GM18508 (cell line): ENCODE results near the gene SPTBN4.
"Not testable (repeated sequence)": the region's sequence is repeated elsewhere in the genome, so short reads cannot be mapped to it uniquely, and the experiment has no call there.

Experiments
- ATAC-seq: cut with Tn5 transposase; IDR thresholded peaks from one replicate; pipeline ENCODE4 v1.9.1; 2021; ENCODE audit warnings: moderate number of reproducible peaks; ENCODE audit not compliant: insufficient read depth, unreplicated experiment

Gene SPTBN4

DNA sequence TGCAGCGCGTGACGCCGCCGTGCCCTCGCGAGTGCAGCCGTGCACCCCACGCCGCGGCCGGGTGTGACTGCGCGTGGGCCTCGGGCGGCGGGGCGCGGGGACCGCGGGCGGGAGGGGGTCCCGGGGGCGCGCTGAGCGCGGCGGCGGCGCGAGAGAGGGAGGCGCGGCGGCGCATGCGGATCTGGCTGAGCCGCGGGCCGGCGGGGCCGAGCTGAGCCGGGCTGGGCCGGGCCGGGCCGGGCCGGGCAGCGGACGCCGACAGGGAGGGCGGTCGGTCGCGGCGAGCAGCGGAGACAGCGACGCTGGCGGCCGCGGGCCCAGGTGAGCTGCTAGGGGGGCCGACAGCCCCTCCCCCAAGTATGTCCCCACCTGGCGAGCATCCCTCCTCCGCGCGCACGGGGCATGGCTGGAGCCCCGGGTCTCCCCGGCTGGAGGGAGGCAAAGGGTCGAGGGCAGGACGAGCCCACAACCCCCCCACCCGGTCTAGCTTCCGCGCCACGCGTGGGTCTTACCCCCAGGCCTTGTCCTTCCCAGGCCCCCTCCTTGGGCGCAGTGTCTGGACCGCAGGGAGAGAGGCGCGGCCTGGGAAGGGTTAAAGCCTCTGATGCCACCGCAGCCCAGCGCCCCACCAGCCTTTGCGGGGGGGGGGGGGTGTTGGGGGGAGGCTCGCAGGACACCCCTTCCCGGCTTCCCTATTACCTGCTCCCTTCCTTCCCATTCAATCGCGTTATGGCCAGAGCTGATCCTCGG is at the start of gene SPTBN4:
TSS of gene SPTBN4 (plus strand) at position 17 of the 750 bp plus-strand sequence. CDS start 5,621 bp downstream, outside the sequence.
- ATAC-seq = no peak

DNA sequence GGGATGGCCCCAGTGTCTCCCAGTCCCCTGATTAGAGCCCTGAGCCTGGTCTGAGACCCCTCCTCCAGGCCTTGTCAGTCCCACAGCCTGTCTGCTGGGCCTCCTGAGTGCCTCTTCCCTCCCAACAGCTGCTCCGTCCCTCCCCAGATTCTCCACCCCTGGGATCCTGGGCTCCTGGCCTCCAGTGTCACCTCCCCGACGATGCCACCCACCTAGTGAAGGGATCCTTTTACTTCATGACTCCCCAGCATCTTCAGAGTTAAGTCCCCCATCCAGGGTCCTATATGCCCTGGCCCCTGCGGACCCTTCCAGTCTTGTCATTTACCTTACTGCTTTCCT is 49.2 kb upstream of the SPTBN4 start:
- no peak for ATAC-seq

DNA sequence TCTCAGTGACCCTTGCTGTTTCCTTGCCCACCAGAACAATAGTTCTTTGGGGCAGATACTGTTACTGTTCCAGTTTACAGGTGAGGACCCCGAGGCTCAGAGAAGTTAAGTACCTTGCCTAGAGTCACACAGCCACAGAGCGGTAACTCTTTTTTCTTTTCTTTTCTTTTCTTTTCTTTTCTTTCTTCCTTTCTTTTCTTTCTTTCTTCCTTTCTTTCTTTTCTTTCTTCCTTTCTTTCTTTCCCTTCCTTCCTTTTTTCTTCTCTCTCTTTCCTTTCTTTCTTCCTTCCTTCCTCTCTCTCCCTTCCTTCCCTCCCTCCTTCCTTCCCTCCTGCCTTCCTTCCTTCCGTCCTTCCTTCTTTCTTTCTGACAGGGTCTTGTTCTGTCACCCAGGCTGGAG is 48.8 kb upstream of the SPTBN4 start:
- no peak for ATAC-seq

DNA sequence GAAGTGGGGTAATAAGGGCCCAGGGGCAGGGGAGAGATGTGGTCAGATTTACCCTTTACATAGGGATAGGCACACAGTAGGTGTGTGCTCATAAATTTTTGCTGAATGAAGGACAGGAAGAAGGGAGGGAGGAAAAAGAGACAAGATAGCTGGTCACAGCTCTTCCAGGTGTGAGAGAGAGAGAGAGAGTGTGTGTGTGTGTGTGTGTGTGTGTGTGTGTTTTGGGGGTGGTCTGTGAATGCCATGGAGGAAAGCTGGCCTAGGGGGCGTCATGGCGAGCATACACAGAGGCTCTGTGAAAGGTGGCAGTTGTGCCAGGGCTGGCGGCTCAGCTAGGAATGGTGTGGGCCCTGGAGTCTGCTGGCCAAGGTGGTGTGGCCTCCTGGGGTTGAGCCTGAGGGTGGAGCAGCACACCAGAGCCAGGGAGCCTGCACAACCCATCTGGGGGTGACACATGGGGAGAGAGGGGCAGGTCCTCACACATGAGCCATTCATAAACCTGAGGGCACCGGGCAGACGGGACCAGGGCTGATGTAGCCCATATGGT is 47.7 kb upstream of the SPTBN4 start:
- ATAC-seq = no peak

DNA sequence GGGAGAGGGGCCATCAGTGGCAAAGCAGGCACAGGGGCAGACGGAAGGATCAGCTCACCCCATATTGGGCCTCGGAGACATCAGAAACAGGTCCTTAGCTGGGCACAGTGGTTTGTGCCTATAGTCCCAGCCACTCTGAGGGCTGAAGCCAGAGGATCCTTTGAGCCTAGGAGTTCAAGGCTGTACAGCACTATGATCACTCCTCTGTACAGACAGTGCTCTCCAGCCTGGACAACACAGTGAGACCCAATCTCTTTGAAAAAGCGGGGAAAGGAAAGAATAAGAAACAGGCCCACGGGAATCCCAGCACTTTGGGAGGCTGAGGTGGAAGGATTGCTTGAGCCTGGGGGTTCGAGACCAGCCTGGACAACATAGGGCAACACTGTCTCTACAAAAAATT is 47.0 kb upstream of the SPTBN4 start:
- ATAC-seq = no peak

DNA sequence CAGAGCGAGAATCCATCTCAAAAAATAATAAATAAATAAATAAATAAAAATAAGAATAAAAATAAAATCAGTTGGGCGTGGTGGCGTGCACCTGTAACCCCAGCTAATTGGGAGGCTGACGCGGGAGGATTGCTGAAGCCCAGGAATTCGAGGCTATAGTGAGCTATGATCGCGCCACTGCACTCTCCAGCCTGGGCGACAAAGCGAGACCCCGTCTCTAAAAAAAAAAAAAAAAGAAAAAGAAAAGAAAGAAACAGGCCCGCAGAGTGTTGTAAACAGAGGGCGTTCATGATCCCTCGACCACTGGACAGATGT is 46.4 kb upstream of the SPTBN4 start:
- no peak for ATAC-seq

DNA sequence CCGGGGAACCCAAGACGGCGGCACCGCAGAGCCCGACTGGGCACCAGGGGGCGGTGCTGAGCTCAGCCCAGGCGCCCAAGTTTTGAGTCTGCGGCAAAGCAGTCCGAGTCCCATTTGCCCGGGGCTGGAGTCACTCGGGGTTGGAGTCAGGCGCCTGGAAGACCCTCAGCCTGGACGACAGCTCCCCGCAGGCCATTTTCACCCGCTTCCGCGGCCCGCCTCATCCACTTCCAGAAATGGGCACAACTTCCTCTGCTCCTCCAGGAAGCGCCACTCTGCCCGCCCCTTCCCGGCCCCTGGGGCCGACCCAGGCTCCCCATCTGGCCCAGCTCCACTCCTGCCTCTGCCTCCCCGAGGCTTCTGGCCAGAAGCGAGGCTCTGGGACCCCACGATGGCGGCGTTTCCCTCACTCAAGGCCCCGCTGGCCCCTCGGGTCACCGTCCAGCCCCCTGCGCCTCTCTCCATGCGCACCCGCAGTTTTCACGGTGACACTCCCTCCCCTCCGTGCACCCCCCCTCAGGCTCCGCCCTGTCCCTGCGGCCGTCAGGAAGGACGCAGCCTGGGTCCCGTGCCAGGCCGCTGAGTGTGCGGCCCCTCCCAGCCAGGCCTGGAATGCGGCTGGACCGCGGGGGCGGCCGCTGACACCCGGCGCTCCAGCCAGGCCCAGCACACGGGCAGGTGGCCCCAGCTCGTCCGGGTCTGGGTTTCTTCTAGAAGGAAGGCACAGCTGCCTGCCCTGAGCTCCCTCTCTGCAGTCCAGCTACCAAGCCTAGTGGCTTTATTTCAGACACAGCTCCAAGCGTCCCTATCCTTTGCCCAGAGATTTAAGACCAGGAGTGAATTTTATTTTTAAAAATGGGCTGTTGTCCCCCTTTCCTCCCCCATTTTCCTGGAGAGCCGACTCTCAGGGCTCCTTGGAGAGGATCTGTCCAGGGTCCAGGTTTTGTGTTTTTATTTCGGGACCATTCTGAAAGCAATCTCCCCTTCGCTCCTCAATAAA is 45.7 kb upstream of the SPTBN4 start:
- ATAC-seq = no peak

DNA sequence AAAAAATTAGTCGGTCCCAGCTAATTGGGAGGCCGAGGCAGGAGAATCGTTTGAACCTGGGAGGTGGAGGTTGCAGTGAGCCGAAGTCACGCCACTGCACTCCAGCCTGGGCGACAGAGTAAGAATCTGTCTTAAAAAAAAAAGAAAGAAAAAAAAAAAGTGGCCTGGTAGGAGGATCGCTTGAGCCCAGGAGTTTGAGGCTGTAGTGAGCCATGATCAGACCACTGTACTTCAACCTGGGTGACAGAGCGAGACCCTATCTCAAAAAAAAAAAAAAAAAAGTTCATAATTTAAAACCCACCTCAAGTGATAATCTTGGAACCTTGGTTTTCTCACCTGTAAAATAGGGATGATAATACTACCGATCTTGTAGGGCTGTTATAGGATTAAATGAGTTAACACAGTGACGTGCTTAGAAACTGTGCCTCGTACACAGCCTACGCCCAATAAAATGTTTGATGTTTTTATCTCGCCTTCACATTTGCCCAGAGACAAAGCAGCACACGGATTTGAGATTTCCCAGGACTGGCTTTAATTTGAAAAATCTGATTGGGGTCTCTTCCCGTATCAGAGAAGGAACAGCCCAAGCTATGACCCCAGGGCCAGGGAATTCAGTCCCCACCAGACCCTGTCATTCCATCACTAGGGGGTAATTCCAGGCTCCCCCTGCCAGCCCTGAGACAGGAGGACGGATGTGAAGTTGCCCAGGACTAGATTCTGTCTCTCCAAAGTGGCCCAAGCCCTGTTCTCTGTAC is 44.6 kb upstream of the SPTBN4 start:
- ATAC-seq = no peak

DNA sequence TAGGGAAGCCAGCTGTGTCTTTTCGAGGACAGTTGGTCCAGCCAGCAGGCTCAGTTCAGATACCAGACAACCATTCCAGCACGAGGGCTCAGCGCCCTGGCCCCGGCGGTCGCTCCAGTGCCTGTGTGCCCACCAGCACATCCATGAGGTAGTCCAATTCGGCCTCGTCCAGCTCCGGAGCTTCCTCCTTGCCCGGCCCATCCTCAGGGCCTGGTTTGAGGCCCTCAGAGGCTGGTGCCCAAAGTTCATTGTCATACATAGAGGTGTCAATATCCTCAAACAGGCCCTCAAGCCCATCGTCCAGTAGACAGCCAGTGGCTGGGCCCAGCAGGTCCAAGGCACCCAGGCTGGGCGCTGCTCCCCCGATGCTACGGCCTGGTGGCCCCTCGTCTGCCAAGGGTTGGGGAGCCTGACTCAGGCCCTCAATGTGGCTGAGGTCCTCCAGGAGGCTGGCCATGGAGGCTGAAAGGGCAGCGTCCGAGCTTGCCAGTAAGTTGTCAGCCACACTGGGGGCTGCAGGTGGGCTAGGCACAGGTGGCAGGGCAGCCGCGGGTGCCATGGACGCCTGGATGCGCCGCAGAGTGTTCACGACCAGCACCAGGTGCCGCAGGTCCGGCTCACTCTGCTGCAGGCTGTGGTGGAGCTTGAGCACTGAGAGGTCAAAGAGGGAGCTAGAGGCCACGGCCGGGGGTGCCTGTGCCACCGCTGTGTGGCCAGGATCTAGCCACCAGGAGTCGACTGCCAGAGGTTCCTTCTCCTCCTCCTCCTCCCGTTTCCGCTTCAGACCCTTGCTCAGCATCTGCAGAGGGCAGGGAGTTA is 43.8 kb upstream of the SPTBN4 start:
- ATAC-seq = no peak

DNA sequence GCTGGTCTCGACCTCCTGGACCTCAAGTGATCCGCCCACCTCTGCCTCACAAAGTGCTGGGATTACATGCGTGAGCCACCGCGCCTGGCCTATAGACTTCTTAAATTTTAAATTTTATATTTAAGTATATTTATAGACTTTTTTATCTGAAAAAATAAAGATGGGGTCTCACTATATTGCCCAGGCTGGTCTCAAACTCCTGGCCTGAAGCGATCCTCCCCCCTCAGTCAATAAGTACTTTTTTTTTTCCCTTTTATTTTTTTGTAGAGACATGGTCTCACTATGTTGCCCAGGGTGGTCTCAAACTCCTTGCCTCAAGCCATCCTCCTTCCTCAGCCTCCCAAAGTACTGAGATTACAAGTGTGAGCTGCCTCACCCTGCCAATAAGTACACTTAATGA is 42.9 kb upstream of the SPTBN4 start:
- no peak for ATAC-seq

DNA sequence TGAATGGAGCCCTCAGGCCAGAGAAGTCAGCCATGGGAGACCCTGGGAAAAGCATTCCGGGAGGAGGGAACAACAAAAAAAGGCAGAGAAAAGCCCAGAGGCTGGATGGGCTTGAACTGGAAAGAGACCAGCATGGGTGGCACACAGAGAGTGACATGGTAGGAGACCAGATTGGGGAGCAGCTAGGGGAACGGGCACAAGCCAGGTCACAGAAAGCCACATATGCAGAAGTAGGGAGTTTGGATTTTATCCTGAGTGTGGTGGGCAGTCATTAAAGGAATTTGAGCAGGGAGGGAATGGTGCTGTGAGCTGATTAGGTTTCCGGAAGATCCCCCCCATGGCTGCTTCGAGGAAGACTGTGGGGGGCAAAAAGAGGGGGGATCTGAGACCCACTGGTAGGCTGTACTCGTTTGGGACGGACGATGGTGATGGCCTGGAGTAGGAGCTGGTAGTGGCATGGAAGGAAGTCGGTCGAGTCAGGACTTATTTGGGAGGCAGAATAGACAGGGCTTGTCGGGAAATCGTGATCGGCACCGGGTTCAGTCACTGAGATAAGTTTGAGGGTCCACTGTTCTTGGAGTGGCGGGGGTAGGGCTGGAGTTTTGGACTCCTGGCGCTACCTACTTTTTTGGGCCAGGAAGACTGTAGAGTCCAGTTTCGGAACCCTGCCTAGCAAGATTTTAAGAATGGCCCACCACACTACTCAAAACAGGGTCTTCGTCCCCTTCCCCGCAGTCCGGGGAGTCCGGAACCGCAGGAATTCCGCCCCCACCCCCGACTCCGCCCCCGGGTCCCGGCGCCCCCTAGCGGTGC is 42.0 kb upstream of the SPTBN4 start:
- no peak for ATAC-seq

DNA sequence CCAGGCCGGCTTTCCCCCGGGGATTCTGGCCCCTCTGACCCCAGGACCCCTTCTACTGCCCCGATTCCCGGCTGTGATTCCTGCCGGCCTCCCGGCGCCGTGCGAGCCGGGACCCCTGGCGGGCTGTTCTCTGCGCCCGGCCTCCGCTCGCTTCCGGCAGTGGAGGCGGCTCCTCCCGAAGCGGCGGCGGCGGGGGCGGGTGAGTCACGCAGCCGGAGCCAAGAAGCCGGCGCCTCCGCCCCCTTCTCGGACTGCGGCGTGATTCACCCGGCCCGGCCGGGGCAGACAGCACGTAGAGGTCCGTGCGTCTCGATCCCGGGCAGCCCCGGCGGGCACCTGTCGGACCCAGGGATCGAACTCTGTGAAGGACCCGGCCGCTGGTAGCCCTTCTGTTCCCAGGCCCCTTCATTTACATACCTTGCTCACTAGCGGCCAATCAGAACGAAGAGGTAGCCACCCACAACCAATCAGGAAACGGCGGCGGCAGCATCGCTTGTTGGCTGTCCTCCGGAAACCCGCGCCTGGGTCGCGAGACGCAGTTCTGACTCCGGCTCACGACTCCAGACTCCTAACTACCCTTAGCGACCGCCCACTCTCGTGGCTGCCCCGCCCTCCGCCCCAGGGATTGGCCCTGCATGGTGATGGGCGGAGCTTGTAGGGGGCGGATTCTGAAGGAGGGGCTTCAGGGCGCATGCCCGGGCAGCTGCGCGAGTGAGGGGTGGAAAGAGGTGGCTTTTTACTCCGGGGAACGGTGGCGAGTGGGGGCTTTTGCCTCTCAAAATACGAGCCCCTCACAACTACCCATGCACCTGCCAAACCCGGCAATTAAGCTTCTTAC is 41.1 kb upstream of the SPTBN4 start, which contains the start of gene SERTAD1:
TSS of gene SERTAD1 (minus strand) at position 543 of the 838 bp plus-strand sequence. CDS start 2,446 bp downstream, outside the sequence.
- peak; percentile 67 for ATAC-seq

DNA sequence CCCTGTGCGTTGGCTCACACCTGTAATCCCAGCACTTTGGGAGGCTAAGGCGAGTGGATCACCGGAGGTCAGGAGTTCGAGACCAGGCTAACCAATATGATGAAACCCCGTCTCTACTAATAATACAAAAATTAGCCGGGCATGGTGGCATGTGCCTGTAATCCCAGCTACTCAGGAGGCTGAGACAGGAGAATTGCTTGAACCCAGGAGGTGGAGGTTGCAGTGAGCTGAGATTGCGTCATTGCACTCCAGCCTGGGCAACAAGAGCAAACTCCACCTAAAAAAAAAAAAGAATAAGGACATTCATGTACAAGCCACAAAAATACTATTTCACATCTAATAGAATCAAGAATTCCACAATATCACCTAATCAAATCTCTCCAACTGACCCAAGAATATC is 38.6 kb upstream of the SPTBN4 start:
- ATAC-seq = not testable (repeated sequence)

DNA sequence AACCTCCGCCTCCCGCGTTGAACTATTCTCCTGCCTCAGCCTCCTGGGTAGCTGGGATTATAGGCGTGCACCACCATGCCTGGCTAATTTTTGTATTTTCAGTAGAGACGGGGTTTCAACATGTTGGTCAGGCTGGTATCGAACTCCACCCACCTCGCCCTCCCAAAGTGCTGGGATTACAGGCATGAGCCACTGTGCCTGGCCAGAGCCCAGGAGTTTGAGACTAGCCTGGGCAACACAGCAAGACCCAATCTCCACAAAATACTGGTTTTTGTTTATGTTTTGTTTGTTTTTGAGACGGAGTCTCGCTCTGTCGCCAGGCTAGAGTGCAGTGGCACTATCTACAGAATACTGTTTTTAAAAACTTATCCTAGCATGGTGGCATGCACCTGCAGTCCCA is 36.6 kb upstream of the SPTBN4 start:
- ATAC-seq = not testable (repeated sequence)

DNA sequence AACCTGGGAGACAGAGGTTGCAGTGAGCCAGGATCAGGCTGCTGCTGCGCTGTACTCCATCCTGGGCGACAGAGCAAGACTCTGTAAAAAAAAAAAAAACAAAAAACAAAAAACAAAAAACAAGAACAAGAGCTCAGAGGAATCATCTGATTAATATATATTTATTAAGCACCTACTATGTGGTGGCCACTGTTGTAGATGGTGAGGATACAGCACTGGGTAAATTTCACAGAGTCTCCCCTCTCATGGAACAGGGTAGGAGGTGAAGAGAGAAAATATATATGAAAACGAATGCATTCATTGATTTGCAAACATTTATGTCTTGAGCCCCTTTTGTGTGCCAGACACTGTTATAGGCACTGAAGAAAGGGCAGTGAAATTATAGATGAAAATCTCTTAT is 35.1 kb upstream of the SPTBN4 start:
- no peak for ATAC-seq

DNA sequence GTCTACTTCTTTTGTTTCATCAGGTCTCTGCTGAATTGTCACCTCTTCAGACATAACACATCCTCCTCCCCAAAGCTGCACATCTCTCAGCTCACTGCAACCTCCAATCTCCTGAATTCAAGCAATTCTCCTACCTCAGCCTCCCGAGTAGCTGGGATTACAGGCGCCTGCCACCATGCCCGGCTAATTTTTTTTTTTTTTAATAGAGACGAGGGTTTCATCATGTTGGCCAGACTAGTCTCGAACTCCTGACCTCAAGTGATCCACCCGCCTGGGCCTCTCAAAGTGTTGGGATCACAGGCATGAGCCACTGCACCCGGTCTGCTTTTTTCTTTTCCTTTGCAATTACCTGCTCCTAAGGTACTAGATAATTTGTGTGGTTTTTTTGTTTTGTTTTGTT is 34.0 kb upstream of the SPTBN4 start:
- ATAC-seq = not testable (repeated sequence)

DNA sequence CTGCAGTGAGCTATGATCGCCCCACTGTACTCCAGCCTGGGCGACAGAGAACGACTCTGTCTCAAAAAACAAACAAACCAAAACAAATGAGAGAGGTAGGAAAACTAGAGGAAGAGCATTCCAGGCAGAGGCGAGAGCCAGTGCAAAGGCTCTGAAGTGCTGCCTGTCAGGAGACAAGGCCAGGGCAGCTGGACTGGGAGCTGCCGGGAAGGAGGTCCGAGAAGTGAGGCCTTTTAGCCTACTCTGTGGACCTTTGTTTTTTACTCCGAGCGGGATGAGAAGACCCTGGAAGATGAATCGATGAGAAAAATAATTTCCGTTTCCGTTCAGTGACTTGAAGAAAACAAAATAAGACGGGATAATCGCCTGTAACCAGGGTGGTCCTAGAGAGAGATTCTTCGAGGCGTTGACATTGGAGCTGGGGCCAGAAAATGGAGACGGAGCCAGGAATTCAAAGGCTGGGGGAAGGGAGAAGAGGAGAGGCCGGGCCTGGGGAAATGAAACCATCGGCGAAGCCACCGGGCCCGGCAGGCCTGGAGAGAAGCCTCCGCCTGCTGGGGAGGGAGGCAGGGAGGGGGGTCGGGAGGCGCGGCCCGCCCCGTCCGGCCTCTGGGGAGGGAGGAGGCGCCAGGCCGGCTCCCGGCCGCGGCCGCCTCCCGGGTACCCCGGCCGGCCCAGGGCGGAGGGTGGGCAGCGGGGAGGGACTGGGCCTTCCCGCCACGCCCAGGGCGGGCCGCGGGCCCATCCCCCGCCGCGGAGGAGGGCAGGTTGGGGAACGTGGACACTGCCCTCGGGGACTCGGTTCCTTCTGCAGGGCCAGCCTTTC is 33.2 kb upstream of the SPTBN4 start:
- no peak for ATAC-seq
